Measurements from ENCODE around the gene MAP4K4. TPM values are rescaled to one million over a fixed set of nuclear protein-coding genes. Genes with fewer than 3 reads are reported as not detected.

The MAP4K4 gene
- total and polyA plus RNA-seq, 12 donors: 8.7 to 43.1 (median 21.8) TPM

- Histone ChIP-seq H3K36me3 (replicated peaks in 1 of 2) (no peaks in the 10 kb centered on the region), H3K27me3 (no peaks in the 10 kb centered on the region), H3K9me3 (replicated peaks in 1 of 3) (no peaks in the 10 kb centered on the region), H3K27ac (no peak overlapping the region), H3K4me3 (no peak overlapping the region), H3K4me1 (replicated peaks in 1 of 2) (no peaks in the 10 kb centered on the region)
- DNase-seq: no peak
- intact Hi-C loops (cut with DNase I): no loop called here
- TF ChIP-seq CTCF (IDR thresholded peaks at IDR 0.05) (no peak), POLR2A (IDR thresholded peaks at IDR 0.05) (no peak)
- 70 to 79% (median 74%) methylated on average over 4 of the region's 4 CpGs for WGBS, 4 donors
Measured at GRCh38 chr2:101682311-101682710, 15.2 kb upstream of the MAP4K4 start.

- H3K27me3 ChIP-seq: no peaks in the 10 kb centered on the region
- intact Hi-C loops (cut with DNase I): no loop called here
- TF ChIP-seq POLR2A (IDR thresholded peaks at IDR 0.05) (no peak), CTCF (IDR thresholded peaks at IDR 0.05) (no peak)
- H3K4me1 ChIP-seq (replicated peaks in 1 of 2): no peaks in the 10 kb centered on the region
- H3K27ac ChIP-seq: no peak overlapping the region
- WGBS, 4 donors: 70 to 77% (median 75%) methylated on average over 4 of the region's 4 CpGs
- H3K4me3 ChIP-seq: no peak overlapping the region
- H3K36me3 ChIP-seq (replicated peaks in 1 of 2): no peaks in the 10 kb centered on the region
- no peaks in the 10 kb centered on the region for H3K9me3 ChIP-seq (replicated peaks in 1 of 3)
- DNase-seq: no peak
Measured at GRCh38 chr2:101684313-101684712, 13.2 kb upstream of the MAP4K4 start.

- no peaks in the 10 kb centered on the region for H3K36me3 ChIP-seq (replicated peaks in 1 of 2)
- TF ChIP-seq CTCF (IDR thresholded peaks at IDR 0.05): no peak
- no peak for TF ChIP-seq POLR2A (IDR thresholded peaks at IDR 0.05)
- no peaks in the 10 kb centered on the region for H3K27me3 ChIP-seq
- H3K4me3 ChIP-seq: no peak overlapping the region
- no peaks in the 10 kb centered on the region for H3K4me1 ChIP-seq (replicated peaks in 1 of 2)
- WGBS, 4 donors: 86 to 95% (median 91%) methylated on average over 4 to 5 of the region's 5 CpGs
- intact Hi-C loops (cut with DNase I): no loop called here
- DNase-seq: no peak
- H3K27ac ChIP-seq: no peak overlapping the region
- H3K9me3 ChIP-seq (replicated peaks in 1 of 3): no peaks in the 10 kb centered on the region
Measured at GRCh38 chr2:101688261-101688660, 9.2 kb upstream of the MAP4K4 start.

- WGBS, 4 donors: 66 to 86% (median 81%) methylated on average over 1 of the region's 1 CpG
- intact Hi-C loops (cut with DNase I): no loop called here
- no peaks in the 10 kb centered on the region for H3K4me1 ChIP-seq (replicated peaks in 1 of 2)
- no peaks in the 10 kb centered on the region for H3K9me3 ChIP-seq (replicated peaks in 1 of 3)
- no peak overlapping the region for H3K4me3 ChIP-seq
- TF ChIP-seq POLR2A (IDR thresholded peaks at IDR 0.05) (no peak), CTCF (IDR thresholded peaks at IDR 0.05) (no peak)
- no peak overlapping the region for H3K27ac ChIP-seq
- no peaks in the 10 kb centered on the region for H3K36me3 ChIP-seq (replicated peaks in 1 of 2)
- no peak for DNase-seq
- no peaks in the 10 kb centered on the region for H3K27me3 ChIP-seq
Measured at GRCh38 chr2:101689114-101689825, 8.2 kb upstream of the MAP4K4 start.

All from adrenal gland (tissue), 12 donors.